RWPE1 (cell line): ENCODE data around the gene DCST1.
"Not testable (repeated sequence)": the region's sequence is repeated elsewhere in the genome, so short reads cannot be mapped to it uniquely, and the experiment has no call there.

Source experiments
- CTCF ChIA-PET: fragments of 350-600 bp; sonication (Branson Sonifier 250); formaldehyde crosslinking; extraction: SDS; loops from one replicate; lab custom pipeline; 2021; lab: Yijun Ruan, JAX
- POLR2A ChIA-PET: fragments of 400-600 bp; formaldehyde crosslinking; extraction: SDS; loops from one replicate; lab custom pipeline; 2020; ENCODE audit warnings: antibody characterized with exemption; ENCODE audit not compliant: low non-redundant PET; lab: Yijun Ruan, JAX
- DNase-seq: peaks from one replicate; pipeline ENCODE4 v3.0.0; 2012; ENCODE audit warnings: low spot score
- H3K27ac ChIP-seq: fragments of 450-650 bp; 2 replicates; pipeline ENCODE4 v1.5.1; 2017
- CTCF ChIP-seq: fragments of 450-650 bp; conservative IDR thresholded peaks from 2 replicates; pipeline ENCODE4 v1.5.1; 2017; ENCODE audit warnings: low read depth, mild to moderate bottlenecking

Gene DCST1

GRCh38 chr1:154992721-154993571, 40.7 kb upstream of the DCST1 start:
- peak overlapping the region; percentile 71 for H3K27ac ChIP-seq
- ChIA-PET CTCF (interaction anchor here (0.9 to 5.0 kb wide), 2 partner anchors 24 to 37 kb away, joined by 4 to 22 read pairs; partner anchors contain the start of gene PBXIP1), POLR2A (interaction anchor here (0.6 kb wide), 2 partner anchors 9 to 82 kb away, joined by 3 to 8 read pairs; no protein-coding TSS in a partner anchor)
- no peak for DNase-seq
- TF ChIP-seq CTCF, result no peak

GRCh38 chr1:154993572-154994268, 39.9 kb upstream of the DCST1 start, which contains the start of gene LENEP:
TSS of gene LENEP (plus strand) at chr1:154993586. CDS start at chr1:154993608, 22 bp downstream.
- TF ChIP-seq CTCF, result no peak
- ChIA-PET POLR2A (interaction anchor here (0.6 kb wide), 2 partner anchors 10 to 81 kb away, joined by 3 to 8 read pairs; no protein-coding TSS in a partner anchor), CTCF (interaction anchor here (0.6 to 5.0 kb wide), 3 partner anchors 20 to 38 kb away, joined by 3 to 22 read pairs (median 4); partner anchors contain the start of gene PBXIP1)
- H3K27ac ChIP-seq, result peak within 1 kb of the TSS; percentile 71
- DNase-seq, result no peak

GRCh38 chr1:154994269-154994587, 39.4 kb upstream of the DCST1 start:
- ChIA-PET CTCF (interaction anchor here (0.6 to 5.0 kb wide), 3 partner anchors 20 to 32 kb away, joined by 3 to 22 read pairs (median 3); no protein-coding TSS in a partner anchor), POLR2A (no interaction called here)
- no peak for TF ChIP-seq CTCF
- DNase-seq, result no peak
- H3K27ac ChIP-seq, result peak overlapping the region; percentile 71

GRCh38 chr1:154994591-154994990, 39.0 kb upstream of the DCST1 start:
- CTCF ChIA-PET, result interaction anchor here (0.8 to 5.0 kb wide), 3 partner anchors 10 to 32 kb away, joined by 3 to 22 read pairs (median 7); no protein-coding TSS in a partner anchor
- peak overlapping the region; percentile 71 for H3K27ac ChIP-seq

GRCh38 chr1:154995301-154995983, 38.2 kb upstream of the DCST1 start:
- TF ChIP-seq CTCF, result peak; percentile 54
- ChIA-PET CTCF (interaction anchor here (0.6 to 5.0 kb wide), 5 partner anchors 11 to 128 kb away, joined by 3 to 22 read pairs (median 6); no protein-coding TSS in a partner anchor), POLR2A (interaction anchor here (0.7 kb wide), 1 partner anchor 11 kb away, joined by 3 read pairs; no protein-coding TSS in a partner anchor)
- not testable (repeated sequence) for DNase-seq
- peak overlapping the region; percentile 71 for H3K27ac ChIP-seq

More at GRCh38 chr1:154994591-154994990, 39.0 kb upstream of the DCST1 start:
- no peak for TF ChIP-seq CTCF
- DNase-seq, result no peak
- POLR2A ChIA-PET, result interaction anchor here (0.6 kb wide), 1 partner anchor 9 kb away, joined by 6 read pairs; no protein-coding TSS in a partner anchor
